Large intestine (tissue), 12 donors: ENCODE measurements around the gene CD58. TPM values are rescaled to one million over a fixed set of nuclear protein-coding genes. Genes with fewer than 3 reads are reported as not detected.
A peak's percentile ranks its signal among the peaks of the same experiment; 100 is the strongest.
"Not testable (repeated sequence)": the region's sequence is repeated elsewhere in the genome, so short reads cannot be mapped to it uniquely, and the experiment has no call there.

Source experiments
- DNase-seq, 2 donors: peaks; one replicate each; pipeline versions ENCODE4 v3.0.0 to v3.0.0-alpha.2; 2013
- H3K27ac ChIP-seq: one replicate; pipeline ENCODE4 v1.5.1; 2013; ENCODE audit warnings: low read length
- H3K27me3 ChIP-seq: 2 replicates; pipeline ENCODE4 v1.6.1; 2013; ENCODE audit warnings: low read length; ENCODE audit not compliant: control insufficient read depth, insufficient read depth
- H3K36me3 ChIP-seq: 2 replicates; pipeline ENCODE4 v1.6.1; 2013; ENCODE audit warnings: low read length; ENCODE audit not compliant: control insufficient read depth, insufficient read depth
- H3K4me1 ChIP-seq: one replicate; pipeline ENCODE4 v1.6.1; 2013; ENCODE audit warnings: low read length; ENCODE audit not compliant: control insufficient read depth, insufficient read depth
- H3K4me3 ChIP-seq: one replicate; pipeline ENCODE4 v1.5.1; 2013; ENCODE audit warnings: low read length
- H3K9me3 ChIP-seq: one replicate; pipeline ENCODE4 v1.6.1; 2013; ENCODE audit warnings: mild to moderate bottlenecking, low read depth, low read length, moderate library complexity; ENCODE audit not compliant: control insufficient read depth
- WGBS: methylation state at CpG from one replicate; pipeline ENCODE4 v1.1.5; 2013; ENCODE audit warnings: low lambda C conversion rate; ENCODE audit not compliant: insufficient coverage; 5-methylcytosine and 5-hydroxymethylcytosine counted together
- long read RNA-seq, 11 donors: transcript quantifications; one replicate each; lab custom pipeline, GENCODE V29; 2026
- polyA plus RNA-seq: library from polyadenylated mRNA; unstranded; fragments of 120-200 nt; gene quantifications from one replicate; pipeline ENCODE4 v1.2.1, GENCODE V29; 2013

Gene CD58, protein sequence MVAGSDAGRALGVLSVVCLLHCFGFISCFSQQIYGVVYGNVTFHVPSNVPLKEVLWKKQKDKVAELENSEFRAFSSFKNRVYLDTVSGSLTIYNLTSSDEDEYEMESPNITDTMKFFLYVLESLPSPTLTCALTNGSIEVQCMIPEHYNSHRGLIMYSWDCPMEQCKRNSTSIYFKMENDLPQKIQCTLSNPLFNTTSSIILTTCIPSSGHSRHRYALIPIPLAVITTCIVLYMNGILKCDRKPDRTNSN
- polyA plus RNA-seq = 28.6 TPM
- long read RNA-seq, donor 1, transcript CD58-202 (6 exons, 1,098 nt) = major isoform, 9 of 16 reads
- long read RNA-seq, donor 1, partial matches to known transcripts = 5 of 16 reads
- long read RNA-seq, donor 1, other reads (novel, unspliced or antisense) = 0 of 16 reads
- long read RNA-seq, donor 2, transcript CD58-201 (4 exons, 892 nt) = minor isoform, 9 of 40 reads
- long read RNA-seq, donor 2, transcript CD58-202 (6 exons, 1,098 nt) = major isoform, 21 of 40 reads
- long read RNA-seq, donor 2, partial matches to known transcripts = 6 of 40 reads
- long read RNA-seq, donor 2, other reads (novel, unspliced or antisense) = 0 of 40 reads
- long read RNA-seq, donor 3 = 0 reads
- long read RNA-seq, donor 4, partial matches to known transcripts = 0 of 4 reads
- long read RNA-seq, donor 4, other reads (novel, unspliced or antisense) = 0 of 4 reads
- long read RNA-seq, donor 5, transcript CD58-202 (6 exons, 1,098 nt) = major isoform, 5 of 11 reads
- long read RNA-seq, donor 5, partial matches to known transcripts = 0 of 11 reads
- long read RNA-seq, donor 5, other reads (novel, unspliced or antisense) = 0 of 11 reads
- long read RNA-seq, donor 6, transcript CD58-202 (6 exons, 1,098 nt) = major isoform, 8 of 10 reads
- long read RNA-seq, donor 6, partial matches to known transcripts = 0 of 10 reads
- long read RNA-seq, donor 6, other reads (novel, unspliced or antisense) = 0 of 10 reads
- long read RNA-seq, donor 7, transcript CD58-202 (6 exons, 1,098 nt) = major isoform, 7 of 9 reads
- long read RNA-seq, donor 7, partial matches to known transcripts = 0 of 9 reads
- long read RNA-seq, donor 7, other reads (novel, unspliced or antisense) = 0 of 9 reads
- long read RNA-seq, donor 8, transcript CD58-202 (6 exons, 1,098 nt) = major isoform, 16 of 33 reads
- long read RNA-seq, donor 8, partial matches to known transcripts = 11 of 33 reads
- long read RNA-seq, donor 8, other reads (novel, unspliced or antisense) = 0 of 33 reads
- long read RNA-seq, donor 9, transcript CD58-202 (6 exons, 1,098 nt) = major isoform, 17 of 29 reads
- long read RNA-seq, donor 9, partial matches to known transcripts = 8 of 29 reads
- long read RNA-seq, donor 9, other reads (novel, unspliced or antisense) = 0 of 29 reads
- long read RNA-seq, donor 10, transcript CD58-202 (6 exons, 1,098 nt) = major isoform, 17 of 21 reads
- long read RNA-seq, donor 10, partial matches to known transcripts = 0 of 21 reads
- long read RNA-seq, donor 10, other reads (novel, unspliced or antisense) = 0 of 21 reads
- long read RNA-seq, donor 11, transcript CD58-202 (6 exons, 1,098 nt) = major isoform, 11 of 15 reads
- long read RNA-seq, donor 11, partial matches to known transcripts = 0 of 15 reads
- long read RNA-seq, donor 11, other reads (novel, unspliced or antisense) = 0 of 15 reads

DNA sequence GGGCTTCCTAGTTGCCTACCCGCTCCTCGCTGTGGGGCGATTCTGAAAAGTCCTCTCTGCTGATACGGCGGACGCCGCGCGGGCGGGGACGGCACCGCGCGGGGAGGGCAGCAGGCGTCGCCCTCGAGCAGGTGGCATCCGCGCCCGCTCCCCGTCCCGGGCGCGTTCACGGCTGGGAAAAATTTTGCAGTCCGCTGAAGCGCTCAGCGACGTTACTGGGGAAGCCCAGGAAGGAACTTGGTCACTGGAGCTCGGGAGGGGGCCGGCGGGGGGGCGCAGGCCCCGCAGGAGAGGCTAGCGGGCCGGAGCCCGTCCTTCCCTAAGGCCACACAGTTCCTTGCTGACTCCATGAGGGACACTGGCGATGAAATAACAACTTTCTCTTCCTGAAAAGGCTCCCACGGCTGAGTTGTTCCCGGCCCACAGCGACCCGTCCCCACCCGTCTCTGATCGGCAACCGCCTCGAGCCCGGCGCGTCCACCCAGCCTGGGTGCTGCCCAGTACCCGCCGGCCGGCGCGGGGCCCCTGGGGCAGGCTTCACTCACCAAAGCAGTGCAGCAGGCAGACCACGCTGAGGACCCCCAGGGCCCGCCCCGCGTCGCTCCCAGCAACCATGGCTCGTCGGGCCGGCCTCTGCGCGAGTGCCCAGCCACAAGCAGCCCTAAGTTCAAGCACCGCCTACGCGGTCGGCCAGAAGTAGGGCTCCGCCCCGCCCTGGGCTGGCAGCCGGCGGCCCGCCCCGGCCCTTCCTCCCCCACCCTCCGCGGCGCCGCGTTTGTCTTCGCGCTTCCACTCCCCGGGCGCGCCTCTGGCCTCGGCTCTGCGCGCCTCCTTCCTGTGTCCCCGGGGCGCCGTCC is at the start of gene CD58:
CD58 (minus strand) TSS at position 669 of the 857 bp plus-strand sequence; CDS start at position 615, 54 bp downstream.
- Histone ChIP-seq H3K36me3 (peaks cover 4% of the 10 kb centered on the region), H3K27ac (peak within 1 kb of the TSS; percentile 98), H3K9me3 (no peaks in the 10 kb centered on the region), H3K27me3 (no peaks in the 10 kb centered on the region), H3K4me3 (peak within 1 kb of the TSS; percentile 84), H3K4me1 (peaks cover 24% of the 10 kb centered on the region)
- no CpG with 5 or more reads among the region's 90 CpGs for WGBS
- DNase-seq = peak; percentile 82 to 92

DNA sequence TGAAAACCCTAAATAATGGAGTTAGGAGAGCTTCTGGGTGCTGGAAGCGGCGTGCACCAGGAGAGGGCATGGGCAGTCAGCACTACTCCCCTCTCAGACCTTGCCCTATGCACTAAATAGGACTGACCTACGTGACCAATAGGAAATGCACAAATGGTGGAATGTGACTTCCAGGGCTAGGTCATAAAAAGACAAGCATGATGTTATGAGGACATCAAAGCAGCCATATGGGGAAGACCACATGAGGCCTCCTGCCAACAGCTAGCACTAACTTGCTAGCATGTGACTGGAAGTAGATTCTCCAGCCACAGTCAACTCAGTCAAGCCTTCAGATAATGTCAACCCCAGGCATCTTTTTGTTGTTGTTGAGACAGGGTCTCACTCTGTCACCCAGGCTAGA is 49.6 kb upstream of the CD58 start:
- WGBS = no CpG with 5 or more reads among the region's 3 CpGs
- not testable (repeated sequence) for H3K27ac ChIP-seq, H3K4me3 ChIP-seq

DNA sequence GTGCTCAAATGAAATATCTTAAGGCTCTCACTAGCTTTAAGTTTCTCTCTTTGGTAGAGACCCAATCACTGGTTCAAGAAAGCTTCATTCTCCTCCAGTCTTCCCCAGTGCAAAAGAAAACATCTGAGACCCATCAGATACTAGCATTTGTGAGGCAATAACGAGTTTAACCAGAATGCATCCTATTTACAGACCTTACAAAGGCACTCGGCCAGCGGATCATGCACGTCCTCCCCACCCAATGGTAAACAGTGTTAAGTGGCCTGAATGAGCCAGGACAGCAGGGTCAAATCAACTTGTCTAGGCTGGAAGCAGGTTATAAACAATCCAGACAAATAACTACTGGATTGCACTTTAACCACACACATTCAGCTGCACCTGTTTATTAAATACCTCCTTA is 48.3 kb upstream of the CD58 start:
- not testable (repeated sequence) for H3K4me1 ChIP-seq, H3K4me3 ChIP-seq, H3K9me3 ChIP-seq, H3K27me3 ChIP-seq, H3K36me3 ChIP-seq
- DNase-seq = peak in 1 of 2 donors; percentile 55
- WGBS = no CpG with 5 or more reads among the region's 4 CpGs
- H3K27ac ChIP-seq = peak overlapping the region; percentile 27

More for the DNA sequence above, 49.6 kb upstream of the CD58 start:
- DNase-seq, H3K9me3 ChIP-seq, H3K27me3 ChIP-seq, H3K36me3 ChIP-seq: not testable (repeated sequence)
- peaks cover 18% of the 10 kb centered on the region for H3K4me1 ChIP-seq

DNA sequence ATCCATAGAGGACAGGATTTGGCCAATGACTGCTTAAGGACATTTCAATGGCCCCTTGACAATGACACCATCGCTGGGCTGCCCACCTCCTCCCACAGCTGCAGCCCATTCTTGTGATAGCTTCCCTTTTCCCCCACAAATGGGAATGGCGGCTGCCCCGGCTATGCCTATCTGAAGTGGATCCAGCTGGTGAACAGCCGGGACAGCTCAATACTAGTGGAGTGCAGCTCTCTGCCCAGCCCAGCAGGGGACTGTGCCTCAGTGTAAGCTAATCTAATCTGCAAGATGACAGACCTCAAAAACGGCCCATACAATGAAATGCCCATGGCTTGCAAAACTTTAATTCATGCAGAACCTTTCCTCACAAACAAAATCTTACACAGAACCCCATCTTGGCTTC is 47.0 kb upstream of the CD58 start:
- H3K36me3 ChIP-seq, H3K27me3 ChIP-seq, H3K4me3 ChIP-seq, H3K27ac ChIP-seq, H3K4me1 ChIP-seq, H3K9me3 ChIP-seq, DNase-seq: not testable (repeated sequence)
- no CpG with 5 or more reads among the region's 5 CpGs for WGBS

DNA sequence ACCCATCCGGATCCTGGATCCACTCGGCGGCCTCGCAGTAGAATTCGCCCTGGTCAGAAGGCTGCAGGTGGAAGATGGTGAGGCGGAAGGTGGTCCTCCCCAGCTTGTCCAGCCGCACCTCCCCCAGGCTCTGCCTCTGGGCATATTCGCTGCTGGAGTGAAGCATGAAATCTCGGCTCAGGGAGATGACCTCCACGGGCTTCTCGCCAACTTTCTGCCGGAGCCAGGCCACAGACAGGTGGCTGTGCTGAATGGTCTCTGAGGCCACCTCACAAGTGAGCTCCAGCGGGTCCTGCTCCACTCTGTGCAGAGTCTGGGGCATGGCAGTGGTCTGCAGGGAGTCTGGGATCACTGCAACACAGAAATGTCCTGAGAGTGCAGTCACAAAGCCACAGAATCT is 43.0 kb upstream of the CD58 start:
- not testable (repeated sequence) for H3K9me3 ChIP-seq, H3K4me3 ChIP-seq, H3K36me3 ChIP-seq, DNase-seq, H3K27ac ChIP-seq, H3K27me3 ChIP-seq
- H3K4me1 ChIP-seq = peaks cover 28% of the 10 kb centered on the region
- no CpG with 5 or more reads among the region's 13 CpGs for WGBS

DNA sequence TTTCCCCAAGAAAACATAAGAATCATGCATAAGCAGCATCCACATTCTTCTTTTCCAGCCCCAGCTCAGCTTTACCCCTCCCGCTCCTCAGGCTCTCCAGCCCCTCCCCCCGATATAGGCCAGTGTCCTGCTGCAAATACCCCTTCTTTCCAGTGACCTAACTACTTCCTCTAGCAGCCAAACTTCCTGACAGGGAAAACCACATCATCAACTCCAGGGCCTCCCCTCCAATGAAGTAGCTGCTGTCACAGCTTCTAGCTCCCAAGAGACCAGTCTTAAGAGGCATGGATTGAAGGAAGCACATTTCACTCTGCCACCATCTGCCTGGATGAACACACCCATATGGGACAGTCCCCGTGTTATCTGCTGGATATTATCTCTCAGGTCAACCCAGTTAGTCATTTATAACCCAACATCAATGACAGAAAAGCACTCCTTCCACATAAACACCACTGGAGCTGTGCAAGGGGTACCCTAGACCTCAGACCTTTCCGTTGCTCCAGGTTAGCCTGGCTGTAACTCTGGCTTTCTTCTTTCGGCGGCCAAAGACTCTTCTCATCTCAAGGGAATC is 39.1 kb upstream of the CD58 start:
- H3K9me3 ChIP-seq, H3K4me3 ChIP-seq, H3K27me3 ChIP-seq: not testable (repeated sequence)
- H3K36me3 ChIP-seq = peaks cover 11% of the 10 kb centered on the region
- 86% methylated on average over 1 of the region's 6 CpGs for WGBS
- peaks cover 21% of the 10 kb centered on the region for H3K4me1 ChIP-seq
- peak in 1 of 2 donors; percentile 24 for DNase-seq
- H3K27ac ChIP-seq = peak overlapping the region; percentile 47

DNA sequence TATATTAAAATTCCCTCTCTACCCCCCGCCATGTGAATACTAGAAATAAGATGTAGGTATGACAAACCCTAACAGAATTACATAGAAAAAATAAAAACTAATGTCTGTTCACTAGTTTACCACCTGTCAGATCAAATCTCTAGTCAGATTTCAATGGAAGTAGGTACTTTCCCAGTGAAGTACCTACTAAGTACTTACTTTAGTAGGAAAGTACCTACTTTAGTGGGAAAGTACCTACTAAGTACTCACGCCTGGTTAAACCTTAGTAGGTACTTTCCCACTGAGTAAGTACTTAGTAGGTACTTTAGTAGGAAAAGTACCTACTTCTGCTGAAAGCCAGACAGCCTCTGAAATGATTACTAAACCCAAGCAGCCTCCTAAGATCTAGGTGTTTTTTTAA is 38.0 kb upstream of the CD58 start:
- WGBS = 100% methylated on average over 1 of the region's 2 CpGs
- H3K4me1 ChIP-seq = peaks cover 21% of the 10 kb centered on the region
- H3K4me3 ChIP-seq = not testable (repeated sequence)

DNA sequence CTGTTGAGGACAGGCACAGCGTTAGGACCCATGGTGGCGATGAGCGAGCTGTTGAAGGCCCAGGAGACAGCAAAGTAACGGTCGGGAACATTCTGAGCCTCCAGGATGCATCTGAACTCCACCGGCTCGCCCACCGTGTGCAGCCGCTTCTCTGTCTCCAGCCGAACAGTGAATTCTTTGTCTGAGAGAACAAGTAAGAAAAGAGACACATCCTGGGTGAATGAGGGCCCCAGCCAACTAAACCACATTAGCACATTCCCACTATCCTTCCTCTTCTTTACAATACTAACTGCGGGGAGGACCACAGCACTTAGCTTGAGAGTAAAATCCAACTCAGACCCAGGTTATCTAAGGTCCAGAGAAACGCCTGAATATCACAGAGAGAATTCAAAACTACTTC is 37.3 kb upstream of the CD58 start:
- not testable (repeated sequence) for H3K27ac ChIP-seq, H3K9me3 ChIP-seq, H3K4me3 ChIP-seq, H3K27me3 ChIP-seq, DNase-seq
- Histone ChIP-seq H3K4me1 (peaks cover 21% of the 10 kb centered on the region), H3K36me3 (peaks cover 13% of the 10 kb centered on the region)
- WGBS = no CpG with 5 or more reads among the region's 12 CpGs

More for the DNA sequence above, 38.0 kb upstream of the CD58 start:
- not testable (repeated sequence) for H3K9me3 ChIP-seq, H3K27me3 ChIP-seq, H3K27ac ChIP-seq, DNase-seq
- H3K36me3 ChIP-seq = peaks cover 11% of the 10 kb centered on the region

DNA sequence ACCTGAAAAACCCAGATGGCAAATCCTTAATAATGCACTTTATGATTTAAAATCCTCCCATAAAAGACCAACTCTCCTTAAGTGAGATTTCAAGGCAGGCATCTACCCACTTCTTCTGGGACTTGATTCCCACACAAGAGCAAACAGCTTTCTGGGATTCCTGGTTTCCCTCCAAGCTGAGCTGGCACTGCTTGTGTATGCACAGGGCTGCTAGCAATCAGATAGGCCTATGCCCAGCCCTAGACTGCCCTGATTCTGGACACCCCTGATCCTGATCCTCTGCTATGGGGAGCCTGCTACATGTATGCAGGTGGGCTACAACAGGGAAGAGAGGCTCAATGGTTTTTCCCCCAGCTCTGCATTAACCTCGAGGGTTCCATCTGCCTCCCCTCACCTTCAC is 36.6 kb upstream of the CD58 start:
- WGBS = no CpG with 5 or more reads among the region's 1 CpG
- not testable (repeated sequence) for H3K9me3 ChIP-seq, H3K4me3 ChIP-seq, H3K27ac ChIP-seq, H3K27me3 ChIP-seq, DNase-seq
- H3K36me3 ChIP-seq = peaks cover 13% of the 10 kb centered on the region
- peaks cover 21% of the 10 kb centered on the region for H3K4me1 ChIP-seq
